Breast epithelium (tissue), 4 donors: Measurements from ENCODE around the gene MCHR2. TPM values are rescaled to one million over a fixed set of nuclear protein-coding genes. Genes with fewer than 3 reads are reported as not detected.

Experiments used
- DNase-seq, 2 donors: peaks; one replicate each; pipeline ENCODE4 v3.0.0-alpha.2; 2019; ENCODE audit warnings: low spot score in 2 of 2
- H3K27ac ChIP-seq, 2 donors: fragments of 200-600 bp; sonication (generic) in 1 of 2; one replicate each; pipeline ENCODE4 v1.5.1; 2016 to 2019; ENCODE audit warnings: mild to moderate bottlenecking in 1 of 2
- H3K27me3 ChIP-seq, 2 donors: fragments of 200-600 bp; sonication (generic) in 1 of 2; one replicate each; pipeline versions ENCODE4 v1.5.1 to v1.6.0; 2017 to 2019; ENCODE audit warnings: control low read depth in 1 of 2, mild to moderate bottlenecking in 1 of 2
- H3K36me3 ChIP-seq: fragments of 200-600 bp; one replicate; pipeline ENCODE4 v1.5.1; 2019
- H3K4me1 ChIP-seq, 2 donors: fragments of 200-600 bp; sonication (generic); one replicate each; pipeline ENCODE4 v1.5.1; 2016 to 2019; ENCODE audit warnings: control low read depth in 1 of 2
- H3K4me3 ChIP-seq, 3 donors: fragments of 200-600 bp; sonication (generic); 1 replicate in 2 of 3; 2 replicates in 1 of 3; pipeline ENCODE4 v1.5.1; 2016 to 2019; ENCODE audit warnings: mild to moderate bottlenecking in 3 of 3, moderate library complexity in 2 of 3
- H3K9me3 ChIP-seq, 2 donors: fragments of 200-600 bp; sonication (generic) in 1 of 2; one replicate each; pipeline ENCODE4 v1.5.1; 2016 to 2019; ENCODE audit warnings: control low read depth in 1 of 2
- POLR2A ChIP-seq: fragments of 450-650 bp; IDR thresholded peaks from one replicate; pipeline ENCODE4 v1.6.1; 2016; ENCODE audit warnings: antibody characterized with exemption, mild to moderate bottlenecking, moderate library complexity
- POLR2AphosphoS5 ChIP-seq, 3 donors: sonication (generic); formaldehyde crosslinking; IDR thresholded peaks; one replicate each; pipeline ENCODE4 v1.6.1; 2017; ENCODE audit warnings: antibody characterized with exemption in 3 of 3
- intact Hi-C: fragments of 100-400 bp; cut with DNase I; formaldehyde crosslinking; loops from one replicate; pipeline ENCODE4 v1.15.1; 2023; ENCODE audit warnings: low total_unique reads
- total RNA-seq, 3 donors: library from RNA; depleted of rRNA; stranded (reverse); fragments of >200 nt; gene quantifications; one replicate each; pipeline ENCODE4 v1.1.0, GENCODE V29; 2016
- TF ChIP-seq, protein P1 (sequence below), 3 donors: fragments of 450-650 bp; IDR thresholded peaks; one replicate each; pipeline ENCODE4 v1.5.1; 2016 to 2017; ENCODE audit warnings: antibody characterized with exemption in 3 of 3, mild to moderate bottlenecking in 3 of 3, moderate library complexity in 3 of 3

Gene MCHR2
- total RNA-seq, 3 donors from 2014 or later = not detected

DNA sequence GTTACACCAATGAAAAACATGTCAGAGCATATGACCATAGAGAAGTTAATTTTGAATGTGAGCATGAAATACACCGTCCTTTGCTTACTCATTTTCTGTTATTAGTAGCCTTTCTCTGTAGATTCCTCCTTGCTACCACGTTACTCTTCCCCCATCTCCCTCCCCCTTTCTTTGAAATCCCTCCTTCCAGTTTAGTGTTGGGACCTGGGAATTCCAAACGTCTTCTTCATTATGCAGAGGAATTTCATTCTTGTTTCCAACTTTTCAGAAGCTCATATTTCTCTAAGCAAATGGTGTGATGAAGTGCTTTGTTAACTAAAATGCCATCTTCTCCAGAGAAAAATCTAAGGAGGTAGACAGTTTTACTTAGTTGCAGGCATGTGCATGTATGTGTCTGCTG lies 122.4 kb downstream of the MCHR2 start:
- no peaks in the 10 kb centered on the region for H3K4me1 ChIP-seq
- TF ChIP-seq POLR2A = no peak
- TF ChIP-seq POLR2AphosphoS5 (IDR thresholded peaks at IDR 0.05) = no peak
- TF ChIP-seq, protein P1, sequence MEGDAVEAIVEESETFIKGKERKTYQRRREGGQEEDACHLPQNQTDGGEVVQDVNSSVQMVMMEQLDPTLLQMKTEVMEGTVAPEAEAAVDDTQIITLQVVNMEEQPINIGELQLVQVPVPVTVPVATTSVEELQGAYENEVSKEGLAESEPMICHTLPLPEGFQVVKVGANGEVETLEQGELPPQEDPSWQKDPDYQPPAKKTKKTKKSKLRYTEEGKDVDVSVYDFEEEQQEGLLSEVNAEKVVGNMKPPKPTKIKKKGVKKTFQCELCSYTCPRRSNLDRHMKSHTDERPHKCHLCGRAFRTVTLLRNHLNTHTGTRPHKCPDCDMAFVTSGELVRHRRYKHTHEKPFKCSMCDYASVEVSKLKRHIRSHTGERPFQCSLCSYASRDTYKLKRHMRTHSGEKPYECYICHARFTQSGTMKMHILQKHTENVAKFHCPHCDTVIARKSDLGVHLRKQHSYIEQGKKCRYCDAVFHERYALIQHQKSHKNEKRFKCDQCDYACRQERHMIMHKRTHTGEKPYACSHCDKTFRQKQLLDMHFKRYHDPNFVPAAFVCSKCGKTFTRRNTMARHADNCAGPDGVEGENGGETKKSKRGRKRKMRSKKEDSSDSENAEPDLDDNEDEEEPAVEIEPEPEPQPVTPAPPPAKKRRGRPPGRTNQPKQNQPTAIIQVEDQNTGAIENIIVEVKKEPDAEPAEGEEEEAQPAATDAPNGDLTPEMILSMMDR (IDR thresholded peaks at IDR 0.05) = no peak
- DNase-seq = no peak
- H3K9me3 ChIP-seq = no peaks in the 10 kb centered on the region
- H3K27ac ChIP-seq = no peak overlapping the region
- H3K27me3 ChIP-seq = no peaks in the 10 kb centered on the region
- no peak overlapping the region for H3K4me3 ChIP-seq
- intact Hi-C loops = no loop called here
- no peaks in the 10 kb centered on the region for H3K36me3 ChIP-seq
